ENCODE results near the gene DDIT4.
"Not testable (repeated sequence)": the region's sequence is repeated elsewhere in the genome, so short reads cannot be mapped to it uniquely, and the experiment has no call there.

Gene DDIT4

GRCh38 chr10:72273410-72274212 lies at the start of gene DDIT4:
DDIT4 (plus strand) TSS chr10:72273924; CDS start chr10:72274217, 293 bp downstream.
- DNase-seq, result peak; percentile 96

DNA sequence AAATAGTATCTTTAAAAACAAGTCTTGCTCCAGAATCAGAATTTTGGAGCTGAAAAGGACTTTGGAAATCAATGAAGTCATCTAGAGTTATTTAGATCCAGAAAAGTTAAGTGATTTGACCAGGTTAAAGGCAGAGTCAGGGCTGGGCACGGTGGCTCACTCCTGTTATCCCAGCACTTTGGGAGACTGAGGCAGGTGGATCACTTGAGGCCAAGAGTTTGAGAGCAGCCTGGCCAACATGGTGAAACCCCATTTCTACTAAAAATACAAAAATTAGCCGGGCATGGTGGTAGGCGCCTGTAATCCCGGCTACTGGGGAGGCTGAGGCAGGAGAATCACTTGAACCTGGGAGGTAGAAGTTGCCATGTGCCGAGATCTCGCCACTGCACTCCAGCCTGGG lies 49.5 kb upstream of the DDIT4 start:
- DNase-seq, result not testable (repeated sequence)

DNA sequence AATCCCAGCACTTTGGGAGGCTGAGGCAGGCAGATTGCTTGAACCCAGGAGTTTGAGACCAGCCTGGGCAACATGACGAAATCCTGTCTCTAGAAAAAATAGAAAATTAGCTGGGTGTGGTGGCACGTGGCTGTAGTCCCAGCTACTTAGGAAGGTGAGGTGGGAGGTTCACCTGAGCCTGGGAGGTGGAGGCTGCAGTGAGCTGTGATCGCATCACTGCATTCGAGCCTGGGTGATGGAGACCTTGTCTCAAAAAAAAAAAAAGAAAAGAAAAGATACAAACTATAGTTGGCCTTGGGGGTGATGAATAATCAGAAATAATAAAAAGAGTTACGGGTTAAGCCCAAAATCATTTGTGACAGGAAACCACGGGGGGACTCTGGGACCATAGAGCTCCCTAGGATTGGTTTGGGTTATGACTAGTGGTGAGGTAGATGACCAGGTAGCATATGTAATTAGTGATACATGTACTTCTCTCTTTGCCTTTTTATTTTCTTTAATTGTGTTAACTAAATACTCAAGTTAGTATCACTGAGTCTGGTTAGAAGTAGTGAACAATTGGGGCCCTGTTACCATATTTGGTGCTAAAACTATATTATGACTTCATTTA lies 47.2 kb upstream of the DDIT4 start:
- no peak for DNase-seq

- no peak for DNase-seq
These were observed 45.9 kb upstream of the DDIT4 start for GRCh38 chr10:72227826-72228225.

GRCh38 chr10:72228318-72228751 lies 45.4 kb upstream of the DDIT4 start:
- DNase-seq, result peak; percentile 70

DNA sequence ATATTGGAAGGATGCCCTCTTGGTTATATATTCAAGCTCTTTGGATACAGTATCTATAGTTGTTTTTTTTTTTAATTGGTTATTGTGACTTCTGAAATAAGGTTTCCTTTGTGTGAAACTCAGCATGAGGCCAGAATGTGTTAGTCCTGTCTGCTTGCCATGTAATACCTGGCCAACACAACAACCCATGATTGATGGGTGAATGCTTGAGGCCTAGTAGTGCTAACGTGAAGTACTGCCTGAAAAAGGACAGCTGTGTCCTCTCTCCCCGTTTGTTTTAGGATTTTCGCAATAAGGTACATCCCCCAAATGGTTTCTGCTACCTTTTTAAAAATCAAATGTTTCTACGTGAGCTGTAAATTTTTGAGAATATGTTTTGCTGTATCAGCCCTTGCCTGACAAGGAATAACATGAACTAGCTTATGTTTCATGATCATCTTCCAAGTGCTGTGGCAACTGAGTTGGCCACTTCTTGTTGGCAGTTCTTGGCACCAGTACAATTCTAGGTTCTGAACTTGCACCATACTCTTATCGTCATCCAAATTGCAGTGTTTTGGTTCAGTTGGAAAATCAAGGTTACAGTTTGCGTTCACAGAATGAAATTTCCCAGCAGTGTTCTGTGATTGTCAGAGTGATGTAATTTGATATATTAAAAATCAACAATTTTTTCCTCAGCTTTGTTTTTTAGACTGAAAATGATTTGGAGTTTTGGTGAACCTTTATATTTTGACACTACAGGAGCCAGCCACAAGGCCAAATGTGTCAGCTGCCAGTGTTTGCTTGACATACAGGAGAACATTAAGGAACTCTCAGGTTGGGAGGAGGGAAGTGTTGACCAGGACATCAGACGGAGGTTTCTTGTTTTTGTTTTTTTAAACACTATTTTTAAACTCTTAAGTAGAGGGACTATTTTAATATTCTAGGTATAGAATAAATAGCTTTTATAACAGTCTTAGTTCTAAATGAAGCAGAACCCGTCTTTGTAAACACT lies 44.2 kb upstream of the DDIT4 start:
- DNase-seq, result peak; percentile 87

DNA sequence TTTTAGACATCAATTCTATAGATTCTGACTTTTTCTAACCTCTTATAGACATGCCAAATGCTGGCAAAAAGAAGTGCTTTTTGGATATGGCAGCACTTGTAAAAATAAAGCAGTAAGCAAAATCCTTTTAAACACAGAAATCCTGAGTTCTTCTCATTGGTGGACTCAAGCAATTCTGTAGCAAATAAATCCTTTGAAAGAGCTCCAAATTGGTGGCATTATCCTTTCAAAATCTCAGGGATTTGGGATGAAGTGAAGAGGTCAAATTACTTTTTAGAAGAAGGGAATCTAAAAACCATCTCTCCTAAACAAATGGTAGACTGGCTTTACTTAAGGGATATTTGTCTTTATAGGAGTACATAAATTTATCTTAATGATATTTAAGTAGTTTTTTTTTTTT lies 40.1 kb upstream of the DDIT4 start:
- DNase-seq, result no peak

GRCh38 chr10:72234560-72235095 lies 39.1 kb upstream of the DDIT4 start:
- DNase-seq, result peak; percentile 73

- DNase-seq, result no peak
These were observed 38.0 kb upstream of the DDIT4 start for GRCh38 chr10:72235544-72236279.

DNA sequence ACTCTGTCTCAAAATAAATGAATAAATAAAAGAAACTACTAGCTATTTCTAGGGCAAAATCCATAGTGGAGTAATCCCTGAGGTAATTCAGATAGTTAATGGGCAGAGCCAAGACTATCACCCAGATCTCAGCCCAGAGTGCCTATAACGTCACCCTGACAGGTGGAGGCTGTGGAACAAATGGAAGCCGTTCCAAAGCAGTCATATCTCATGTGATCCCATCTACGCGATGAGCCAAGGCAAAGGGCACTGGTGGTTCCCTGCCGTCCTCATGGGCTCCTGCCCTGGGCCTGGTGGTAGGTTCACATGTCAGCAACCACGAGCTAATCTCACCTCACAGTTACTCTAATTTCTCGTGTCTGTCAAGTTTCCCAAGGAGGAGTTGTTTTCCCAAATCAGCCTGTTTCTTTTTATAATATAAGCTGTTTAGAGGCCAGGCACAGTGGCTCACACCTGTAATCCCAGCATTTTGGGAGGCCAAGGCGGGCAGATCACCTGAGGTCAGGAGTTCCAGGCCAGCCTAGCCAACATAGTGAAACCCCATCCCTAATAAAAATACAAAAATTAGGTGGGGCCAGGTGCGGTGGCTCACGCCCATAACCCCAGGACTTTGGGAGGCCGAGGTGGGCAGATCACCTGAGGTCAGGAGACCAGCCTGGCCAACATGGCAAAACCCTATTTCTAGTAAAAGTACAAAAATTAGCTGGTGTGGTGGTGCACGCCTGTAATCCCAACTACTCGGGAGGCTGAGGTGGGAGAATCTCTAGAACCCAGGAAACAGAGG lies 35.1 kb upstream of the DDIT4 start:
- no peak for DNase-seq

DNA sequence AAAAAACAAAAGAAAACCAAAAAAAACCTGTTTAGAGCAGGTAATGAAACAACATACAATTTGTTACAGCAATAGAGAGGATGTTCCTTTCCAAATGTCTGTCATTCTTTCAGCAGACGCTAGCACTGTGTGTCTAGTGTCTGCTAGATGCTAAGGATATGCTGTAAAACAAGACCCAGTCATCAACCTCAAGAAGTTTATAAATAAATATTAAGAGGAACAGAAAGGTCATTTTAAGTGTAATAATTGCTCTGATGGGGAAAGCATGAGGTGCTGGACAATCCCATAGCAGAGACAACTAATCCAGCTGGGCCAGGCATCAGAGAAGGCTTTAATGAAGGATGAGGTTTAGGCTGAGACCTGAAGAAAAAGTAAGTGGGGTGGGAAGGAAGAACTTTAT lies 34.3 kb upstream of the DDIT4 start:
- no peak for DNase-seq

DNA sequence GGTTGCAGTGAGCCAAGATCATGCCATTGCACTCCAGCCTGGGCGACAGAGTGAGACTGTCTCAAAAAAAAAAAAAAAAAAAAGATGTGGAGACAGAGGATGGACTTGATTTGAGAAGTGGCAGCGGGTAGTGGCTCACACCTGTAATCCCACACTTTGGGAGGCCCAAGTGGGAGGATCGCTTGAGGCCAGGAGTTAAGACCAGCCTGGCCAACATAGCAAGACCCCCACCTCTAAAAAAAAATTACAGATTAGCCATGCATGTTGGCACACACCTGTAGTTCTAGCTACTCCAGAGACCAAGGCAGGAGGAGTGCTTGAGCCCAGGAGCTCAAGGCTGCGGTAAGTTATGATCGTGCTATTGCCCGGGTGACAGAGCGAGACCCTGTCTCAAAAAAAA lies 33.4 kb upstream of the DDIT4 start:
- DNase-seq, result no peak

DNA sequence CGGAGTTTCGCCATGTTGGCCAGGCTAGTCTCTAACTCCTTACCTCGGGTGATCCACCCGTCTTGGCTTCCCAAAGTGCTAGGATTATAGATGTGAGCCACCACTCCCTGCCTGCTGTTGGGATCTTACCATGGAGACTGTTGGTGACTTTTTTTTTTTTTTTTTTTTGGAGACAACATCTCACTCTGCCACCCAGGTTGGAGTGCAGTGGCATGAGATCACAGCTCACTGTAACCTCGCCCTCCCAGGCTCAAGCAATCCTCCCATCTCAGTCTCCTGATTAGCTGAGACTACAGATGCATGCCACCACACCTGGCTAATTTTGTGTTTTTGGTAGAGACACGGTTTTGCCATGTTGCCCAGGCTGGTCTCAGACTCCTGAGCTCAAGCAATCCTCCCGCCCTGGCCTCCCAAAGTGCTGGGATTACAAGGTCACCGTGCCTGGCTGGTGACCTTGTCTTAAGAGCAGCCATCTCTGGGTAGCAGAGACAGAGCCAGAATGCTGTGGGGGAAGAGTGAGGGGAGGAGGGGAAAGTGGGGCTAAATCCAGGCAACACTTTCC lies 32.0 kb upstream of the DDIT4 start:
- DNase-seq, result no peak

DNA sequence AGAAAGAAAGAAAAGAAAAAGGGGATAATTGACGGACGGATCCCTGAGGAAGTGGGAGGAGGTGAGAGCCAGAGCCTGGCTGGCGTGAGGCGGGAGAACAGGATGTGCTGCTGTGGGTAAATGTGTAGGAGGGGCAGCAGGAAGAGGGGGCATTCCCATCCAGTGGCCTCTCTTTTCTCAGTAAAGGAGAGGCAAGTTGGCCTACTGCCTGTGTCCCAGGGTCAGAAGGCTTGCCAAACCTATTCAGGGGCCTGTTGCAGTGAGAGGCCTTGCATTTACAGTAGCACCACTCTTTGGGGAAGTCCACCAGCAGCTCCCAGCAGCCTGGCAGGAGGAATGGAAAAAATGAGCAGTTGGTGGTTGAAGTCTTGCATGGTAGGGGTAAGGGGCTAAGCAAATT lies 31.0 kb upstream of the DDIT4 start:
- DNase-seq, result no peak

DNA sequence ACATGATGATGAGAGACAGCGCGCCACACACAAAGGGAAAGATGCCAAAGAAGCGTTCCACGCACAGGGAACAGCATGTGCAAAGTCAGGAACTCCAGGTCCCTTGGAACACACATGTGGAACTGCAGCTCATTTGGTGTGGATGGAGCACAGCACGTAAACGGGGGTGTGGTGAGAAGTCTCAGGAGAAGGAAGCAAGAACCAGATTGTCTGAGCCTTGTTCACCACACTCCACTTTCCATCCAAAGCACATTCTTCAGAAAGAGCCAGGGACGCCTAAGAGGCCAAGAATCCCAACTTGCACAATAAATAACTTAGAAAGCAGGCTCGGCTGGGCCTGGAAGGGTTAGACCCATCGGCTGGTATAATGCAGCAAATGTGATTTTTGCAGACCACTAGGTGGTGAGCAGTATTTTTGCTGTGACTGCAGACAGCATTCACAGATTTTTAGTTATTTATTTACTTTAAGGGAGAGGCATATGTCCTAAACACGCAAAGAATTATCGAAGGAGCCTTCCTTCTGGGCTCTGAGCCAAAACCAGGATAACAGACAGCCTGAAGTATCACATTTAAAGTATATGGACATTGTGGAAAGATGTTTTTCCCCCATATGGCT lies 29.8 kb upstream of the DDIT4 start:
- no peak for DNase-seq

- no peak for DNase-seq
These were observed 29.1 kb upstream of the DDIT4 start for GRCh38 chr10:72244573-72245038.

DNA sequence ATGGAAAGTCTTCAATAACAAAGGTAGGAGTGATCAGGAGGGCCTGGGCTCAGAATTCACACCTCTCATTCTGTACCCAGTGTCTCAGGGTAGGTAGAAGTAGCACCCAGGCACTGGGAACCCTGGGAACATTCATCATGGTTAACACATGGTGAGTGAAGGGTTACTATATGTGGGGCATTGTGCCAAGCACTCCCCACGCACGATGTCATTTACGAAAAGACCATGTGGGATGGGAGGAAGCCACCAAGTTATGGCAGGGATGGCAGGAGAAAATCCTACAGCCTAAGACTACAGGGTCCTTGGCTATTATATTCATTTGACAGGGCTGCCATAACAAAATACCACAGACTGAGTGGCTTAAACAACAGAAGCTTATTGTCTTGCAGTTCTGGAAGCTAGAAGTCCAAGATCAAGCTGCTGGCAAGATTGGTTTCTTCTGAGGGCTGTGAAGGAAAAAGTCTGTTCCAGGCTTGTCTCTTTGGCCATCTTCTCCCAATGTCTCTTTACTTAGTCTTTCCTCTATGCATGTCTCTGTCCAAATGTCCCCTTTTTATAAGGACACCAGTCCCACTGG lies 27.7 kb upstream of the DDIT4 start:
- no peak for DNase-seq

GRCh38 chr10:72248468-72249151 lies 25.1 kb upstream of the DDIT4 start:
- peak; percentile 6 for DNase-seq

GRCh38 chr10:72249176-72249862 lies 24.4 kb upstream of the DDIT4 start:
- DNase-seq, result not testable (repeated sequence)
